ENCODE data around the gene DUSP15.

DNA sequence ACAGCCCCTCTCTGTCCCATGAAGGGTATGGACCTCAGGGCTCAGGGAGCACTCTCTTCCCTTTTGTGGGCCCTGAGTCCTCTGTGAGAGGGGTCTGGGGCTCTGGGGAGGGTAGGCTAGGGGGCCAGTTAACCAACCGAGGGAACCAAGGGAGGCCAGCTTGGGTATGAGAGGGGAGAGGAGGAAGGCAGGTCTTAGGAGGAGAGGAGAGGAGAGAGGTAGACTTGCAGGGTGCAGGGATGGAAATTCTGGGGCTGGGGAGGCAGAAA, 720 bp downstream of the DUSP15 start:
- TF ChIP-seq CTCF (IDR thresholded peaks at IDR 0.05) (no peak), POLR2A (IDR thresholded peaks at IDR 0.05) (no peak)
